ENCODE measurements around the gene CATSPER1. TPM values are rescaled to one million over a fixed set of nuclear protein-coding genes. Genes with fewer than 3 reads are reported as not detected.

Gene CATSPER1
- total and polyA plus RNA-seq, 4 donors: 0.10 TPM; not detected in 3

- Histone ChIP-seq H3K4me3 (ENCODE audit: low read depth, low read length) (no peak overlapping the region), H3K27me3 (ENCODE audit: control insufficient read depth, insufficient read depth, low read length) (no peaks in the 10 kb centered on the region), H3K36me3 (ENCODE audit: control insufficient read depth, insufficient read depth, low read length) (peaks cover 84% of the 10 kb centered on the region), H3K4me1 (ENCODE audit: control insufficient read depth, insufficient read depth, low read length) (no peaks in the 10 kb centered on the region), H3K9me3 (ENCODE audit: control insufficient read depth, insufficient read depth, low read length) (no peaks in the 10 kb centered on the region), H3K27ac (ENCODE audit: low read depth, low read length) (no peak overlapping the region)
- 96% methylated on average over 28 of the region's 29 CpGs for WGBS (ENCODE audit: insufficient coverage)
- DNase-seq (ENCODE audit: low read depth in 4 of 6, low spot score in 6 of 6): no peak
These were observed 48.5 kb downstream of the CATSPER1 start for GRCh38 chr11:65977621-65978390.

DNA sequence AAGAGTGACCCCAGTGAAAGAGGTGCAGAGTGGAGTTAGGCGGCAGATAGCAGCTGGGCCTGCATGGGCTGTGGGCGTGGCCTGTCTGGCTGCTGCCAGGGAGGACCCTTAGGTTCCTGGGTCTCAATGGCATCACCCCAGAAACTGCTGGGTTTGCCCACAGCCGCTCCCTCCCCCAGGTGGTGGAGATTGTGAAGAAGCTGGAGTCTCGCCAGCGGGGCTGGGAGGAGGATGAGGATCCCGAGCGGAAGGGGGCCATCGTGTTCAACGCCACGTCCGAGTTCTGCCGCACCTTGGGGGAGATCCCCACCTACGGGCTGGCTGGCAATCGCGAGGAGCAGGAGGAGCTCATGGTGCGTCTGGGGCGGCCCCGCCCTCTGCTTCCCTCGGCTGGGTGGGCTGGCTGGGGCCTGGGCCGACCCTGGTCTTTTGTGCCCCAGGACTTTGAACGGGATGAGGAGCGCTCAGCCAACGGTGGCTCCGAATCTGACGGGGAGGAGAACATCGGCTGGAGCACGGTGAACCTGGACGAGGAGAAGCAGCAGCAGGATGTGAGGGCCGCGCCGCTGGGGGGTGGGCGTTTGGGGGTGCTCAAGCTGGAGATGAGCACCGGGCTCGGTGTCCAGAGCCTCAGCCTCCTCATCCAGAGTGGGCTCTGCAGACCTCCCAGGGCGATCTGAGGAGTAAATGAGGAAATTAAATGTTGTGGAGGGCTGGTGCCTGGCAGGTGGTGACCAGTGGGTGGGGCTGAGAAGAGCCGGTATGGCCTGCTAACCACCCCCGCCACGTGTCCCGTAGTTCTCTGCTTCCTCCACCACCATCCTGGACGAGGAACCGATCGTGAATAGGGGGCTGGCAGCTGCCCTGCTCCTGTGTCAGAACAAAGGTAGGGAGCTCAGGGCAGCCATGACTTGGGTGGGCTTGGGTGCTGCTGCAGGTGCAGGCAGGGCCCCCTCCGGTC, 49.8 kb downstream of the CATSPER1 start:
- DNase-seq (ENCODE audit: low read depth in 4 of 6, low spot score in 6 of 6): no peak
- H3K4me1 ChIP-seq (ENCODE audit: control insufficient read depth, insufficient read depth, low read length): no peaks in the 10 kb centered on the region
- no peaks in the 10 kb centered on the region for H3K9me3 ChIP-seq (ENCODE audit: control insufficient read depth, insufficient read depth, low read length)
- whole genome bisulfite sequencing (ENCODE audit: insufficient coverage): 89% methylated on average over 42 of the region's 43 CpGs
- H3K4me3 ChIP-seq (ENCODE audit: low read depth, low read length): no peak overlapping the region
- no peak overlapping the region for H3K27ac ChIP-seq (ENCODE audit: low read depth, low read length)
- H3K27me3 ChIP-seq (ENCODE audit: control insufficient read depth, insufficient read depth, low read length): no peaks in the 10 kb centered on the region
- peaks cover 83% of the 10 kb centered on the region for H3K36me3 ChIP-seq (ENCODE audit: control insufficient read depth, insufficient read depth, low read length)

DNA sequence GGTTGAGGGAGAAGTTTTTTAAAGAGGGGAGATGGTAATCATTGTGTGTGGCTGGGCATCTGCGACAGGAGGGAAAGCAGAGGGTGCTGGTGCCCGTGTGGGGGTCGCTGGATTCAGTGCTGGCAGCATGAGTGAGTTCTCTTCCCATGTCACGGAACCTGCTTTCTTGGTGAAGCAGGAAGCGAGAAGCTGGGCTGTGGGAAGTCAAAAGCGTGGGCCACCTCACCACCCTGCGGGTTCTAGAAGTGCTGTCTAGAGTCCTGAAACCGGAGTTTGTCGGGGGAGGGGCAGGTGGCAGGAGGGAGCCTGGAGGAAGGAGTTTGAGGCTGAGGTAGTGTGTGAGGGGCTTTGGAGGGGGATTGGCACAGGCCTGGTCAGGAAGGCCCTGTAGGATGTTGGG, 50.5 kb downstream of the CATSPER1 start:
- H3K27ac ChIP-seq (ENCODE audit: low read depth, low read length): no peak overlapping the region
- 87% methylated on average over 8 of the region's 9 CpGs for WGBS (ENCODE audit: insufficient coverage)
- no peak for DNase-seq (ENCODE audit: low read depth in 4 of 6, low spot score in 6 of 6)
- H3K4me1 ChIP-seq (ENCODE audit: control insufficient read depth, insufficient read depth, low read length): no peaks in the 10 kb centered on the region
- H3K27me3 ChIP-seq (ENCODE audit: control insufficient read depth, insufficient read depth, low read length): no peaks in the 10 kb centered on the region
- peaks cover 81% of the 10 kb centered on the region for H3K36me3 ChIP-seq (ENCODE audit: control insufficient read depth, insufficient read depth, low read length)
- no peak overlapping the region for H3K4me3 ChIP-seq (ENCODE audit: low read depth, low read length)
- H3K9me3 ChIP-seq (ENCODE audit: control insufficient read depth, insufficient read depth, low read length): no peaks in the 10 kb centered on the region

- H3K36me3 ChIP-seq (ENCODE audit: control insufficient read depth, insufficient read depth, low read length): peaks cover 82% of the 10 kb centered on the region
- no peak overlapping the region for H3K4me3 ChIP-seq (ENCODE audit: low read depth, low read length)
- H3K4me1 ChIP-seq (ENCODE audit: control insufficient read depth, insufficient read depth, low read length): no peaks in the 10 kb centered on the region
- H3K27me3 ChIP-seq (ENCODE audit: control insufficient read depth, insufficient read depth, low read length): no peaks in the 10 kb centered on the region
- no peak for DNase-seq (ENCODE audit: low read depth in 4 of 6, low spot score in 6 of 6)
- no peaks in the 10 kb centered on the region for H3K9me3 ChIP-seq (ENCODE audit: control insufficient read depth, insufficient read depth, low read length)
- H3K27ac ChIP-seq (ENCODE audit: low read depth, low read length): no peak overlapping the region
- WGBS (ENCODE audit: insufficient coverage): 98% methylated on average over 10 of the region's 13 CpGs
These were observed 52.7 kb downstream of the CATSPER1 start for GRCh38 chr11:65973439-65974110.

GRCh38 chr11:65972116-65972515, 54.2 kb downstream of the CATSPER1 start:
- Histone ChIP-seq H3K4me1 (ENCODE audit: control insufficient read depth, insufficient read depth, low read length) (no peaks in the 10 kb centered on the region), H3K27me3 (ENCODE audit: control insufficient read depth, insufficient read depth, low read length) (no peaks in the 10 kb centered on the region), H3K27ac (ENCODE audit: low read depth, low read length) (no peak overlapping the region), H3K36me3 (ENCODE audit: control insufficient read depth, insufficient read depth, low read length) (peaks cover 82% of the 10 kb centered on the region), H3K4me3 (ENCODE audit: low read depth, low read length) (no peak overlapping the region), H3K9me3 (ENCODE audit: control insufficient read depth, insufficient read depth, low read length) (no peaks in the 10 kb centered on the region)
- DNase-seq (ENCODE audit: low read depth in 4 of 6, low spot score in 6 of 6): no peak
- 100% methylated on average over 1 of the region's 8 CpGs for WGBS (ENCODE audit: insufficient coverage)

DNA sequence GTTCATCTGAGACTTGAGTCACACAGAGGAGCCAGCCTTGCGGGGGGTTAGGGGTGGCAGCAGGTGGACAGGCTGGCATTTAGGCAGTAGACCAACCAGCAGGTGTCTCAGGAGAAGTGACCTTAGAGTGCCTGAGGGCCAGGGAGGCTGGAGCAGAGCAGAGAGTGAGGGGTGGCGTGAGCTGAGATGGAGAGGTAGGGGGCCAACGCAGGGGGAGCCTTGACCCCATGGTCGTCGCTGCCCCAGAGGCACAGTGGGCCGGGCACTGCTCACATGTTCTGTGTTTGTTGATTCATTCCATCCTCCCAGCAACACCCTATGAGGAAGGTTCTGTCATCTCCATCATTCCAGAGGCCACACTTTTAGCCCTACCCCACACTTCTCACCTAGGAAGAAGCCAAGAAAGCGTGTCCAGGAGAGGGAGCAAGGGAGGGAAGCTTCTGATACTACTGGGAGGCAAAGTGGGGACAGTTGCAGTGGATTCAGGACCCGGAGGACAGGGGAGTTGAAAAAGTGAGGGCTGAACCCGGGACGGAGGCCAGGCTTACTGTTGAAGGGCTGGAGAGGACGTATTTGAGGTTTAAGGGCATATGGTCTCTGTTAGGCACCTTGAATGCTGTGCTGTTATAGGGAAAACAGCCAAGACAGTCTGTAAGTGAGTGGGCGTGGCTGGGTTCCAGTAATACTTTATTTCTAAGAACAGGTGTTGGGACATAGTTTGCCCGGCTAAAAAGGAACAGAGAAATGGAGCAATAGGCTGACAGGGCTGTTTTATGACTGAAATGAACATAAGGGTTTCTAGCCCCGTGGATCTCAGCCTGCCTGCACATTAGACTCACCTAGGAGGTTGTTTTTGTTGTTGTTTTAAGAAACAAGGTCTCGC, 57.4 kb downstream of the CATSPER1 start:
- Histone ChIP-seq H3K9me3 (ENCODE audit: control insufficient read depth, insufficient read depth, low read length) (no peaks in the 10 kb centered on the region), H3K36me3 (ENCODE audit: control insufficient read depth, insufficient read depth, low read length) (peaks cover 84% of the 10 kb centered on the region), H3K27ac (ENCODE audit: low read depth, low read length) (no peak overlapping the region), H3K4me3 (ENCODE audit: low read depth, low read length) (no peak overlapping the region), H3K4me1 (ENCODE audit: control insufficient read depth, insufficient read depth, low read length) (peaks cover 8% of the 10 kb centered on the region), H3K27me3 (ENCODE audit: control insufficient read depth, insufficient read depth, low read length) (no peaks in the 10 kb centered on the region)
- 82% methylated on average over 10 of the region's 15 CpGs for WGBS (ENCODE audit: insufficient coverage)
- DNase-seq (ENCODE audit: low read depth in 4 of 6, low spot score in 6 of 6): no peak

DNA sequence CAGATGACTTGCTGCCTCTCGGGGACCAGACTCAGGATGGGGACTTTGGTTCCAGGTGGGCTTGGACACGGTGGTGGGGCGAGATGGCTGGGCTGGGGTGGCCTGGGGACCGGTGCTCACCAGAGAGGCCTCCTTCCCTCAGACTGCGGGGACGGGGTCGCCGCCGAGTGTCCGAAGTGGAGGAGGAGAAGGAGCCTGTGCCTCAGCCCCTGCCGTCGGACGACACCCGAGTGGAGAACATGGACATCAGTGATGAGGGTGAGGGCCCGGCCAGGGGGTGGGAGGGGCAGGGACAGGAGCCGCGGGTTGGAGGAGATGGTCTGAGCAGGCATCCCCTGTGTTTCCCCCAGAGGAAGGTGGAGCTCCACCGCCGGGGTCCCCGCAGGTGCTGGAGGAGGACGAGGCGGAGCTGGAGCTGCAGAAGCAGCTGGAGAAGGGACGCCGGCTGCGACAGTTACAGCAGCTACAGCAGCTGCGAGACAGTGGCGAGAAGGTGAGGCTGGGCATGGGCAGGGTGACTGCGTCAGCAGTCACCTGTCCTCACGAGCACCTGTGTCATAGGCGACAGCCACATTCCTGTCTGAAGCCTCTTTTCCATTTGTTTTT, 58.8 kb downstream of the CATSPER1 start:
- H3K36me3 ChIP-seq (ENCODE audit: control insufficient read depth, insufficient read depth, low read length): peaks cover 75% of the 10 kb centered on the region
- no peaks in the 10 kb centered on the region for H3K27me3 ChIP-seq (ENCODE audit: control insufficient read depth, insufficient read depth, low read length)
- H3K4me3 ChIP-seq (ENCODE audit: low read depth, low read length): no peak overlapping the region
- no peaks in the 10 kb centered on the region for H3K9me3 ChIP-seq (ENCODE audit: control insufficient read depth, insufficient read depth, low read length)
- no peak for DNase-seq (ENCODE audit: low read depth in 4 of 6, low spot score in 6 of 6)
- WGBS (ENCODE audit: insufficient coverage): 93% methylated on average over 27 of the region's 30 CpGs
- no peak overlapping the region for H3K27ac ChIP-seq (ENCODE audit: low read depth, low read length)
- H3K4me1 ChIP-seq (ENCODE audit: control insufficient read depth, insufficient read depth, low read length): peaks cover 22% of the 10 kb centered on the region

Measured in spinal cord (tissue), 10 donors.